ENCODE results near the gene PDZK1.
A peak's percentile ranks its signal among the peaks of the same experiment; 100 is the strongest.
"Not testable (repeated sequence)": the region's sequence is repeated elsewhere in the genome, so short reads cannot be mapped to it uniquely, and the experiment has no call there.

The PDZK1 gene

DNA sequence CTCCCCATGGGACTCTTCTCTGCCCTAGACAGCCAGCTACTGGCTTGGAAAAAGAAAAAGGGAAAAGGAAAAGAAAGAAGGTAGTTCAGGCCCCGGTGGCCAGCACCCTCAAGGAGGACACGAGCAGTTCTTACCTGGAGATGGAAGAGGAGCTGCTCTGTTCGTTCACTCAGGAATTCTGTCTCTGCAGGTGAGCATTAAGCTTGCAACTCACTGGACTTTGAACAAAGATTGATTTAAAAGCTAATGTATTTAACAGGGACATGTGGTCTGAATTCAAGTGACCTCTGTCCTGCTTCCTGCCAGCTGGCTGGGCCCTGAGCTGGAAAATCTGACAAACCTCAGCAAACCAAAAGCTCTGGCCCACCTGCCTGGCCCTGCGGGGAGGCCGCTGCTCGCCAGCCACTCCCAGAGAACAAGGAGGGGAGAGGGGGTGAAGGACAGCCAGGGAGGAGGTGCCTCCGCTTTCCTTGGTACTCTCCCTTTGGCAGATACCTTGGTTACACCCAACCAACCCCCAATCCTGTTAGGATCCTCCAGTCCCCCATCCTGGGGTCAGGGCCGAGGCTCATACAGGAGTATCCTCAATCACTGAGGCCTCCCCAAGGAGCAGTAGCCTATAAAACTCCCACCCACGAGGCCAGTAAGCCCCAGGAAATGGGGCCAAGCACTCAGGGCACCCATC lies at the start of gene PDZK1:
PDZK1 (minus strand) TSS at position 186 of the 685 bp plus-strand sequence. CDS start 19,347 bp downstream, outside the sequence.
- no peak for DNase-seq (ENCODE audit: low read depth)

DNA sequence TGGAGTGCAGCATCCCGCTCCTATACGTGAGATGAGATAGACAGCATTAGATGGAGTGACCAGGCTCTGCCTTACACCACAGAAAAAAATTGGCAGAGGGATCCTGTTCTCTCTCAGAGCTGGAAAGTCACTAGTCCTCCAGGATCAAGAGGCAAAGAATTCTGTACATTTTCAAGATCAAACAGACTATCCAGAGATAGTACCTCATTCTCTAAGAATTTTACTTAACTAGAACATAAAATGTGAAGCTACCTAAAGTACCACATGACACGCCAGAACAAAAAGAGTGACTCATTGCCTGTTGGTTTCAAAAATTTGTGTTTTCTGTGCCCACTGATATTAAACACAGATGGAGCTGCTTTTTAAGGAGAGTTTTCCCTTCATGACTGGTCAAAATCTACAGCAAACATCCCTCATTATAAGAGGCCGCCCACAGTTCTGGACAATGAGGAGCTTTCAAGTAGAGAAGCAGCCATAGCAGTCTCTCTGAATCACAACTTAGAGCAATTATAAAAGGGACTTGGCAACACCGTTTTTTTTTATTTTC lies 44.4 kb upstream of the PDZK1 start:
- no peak for DNase-seq (ENCODE audit: low read depth)

DNA sequence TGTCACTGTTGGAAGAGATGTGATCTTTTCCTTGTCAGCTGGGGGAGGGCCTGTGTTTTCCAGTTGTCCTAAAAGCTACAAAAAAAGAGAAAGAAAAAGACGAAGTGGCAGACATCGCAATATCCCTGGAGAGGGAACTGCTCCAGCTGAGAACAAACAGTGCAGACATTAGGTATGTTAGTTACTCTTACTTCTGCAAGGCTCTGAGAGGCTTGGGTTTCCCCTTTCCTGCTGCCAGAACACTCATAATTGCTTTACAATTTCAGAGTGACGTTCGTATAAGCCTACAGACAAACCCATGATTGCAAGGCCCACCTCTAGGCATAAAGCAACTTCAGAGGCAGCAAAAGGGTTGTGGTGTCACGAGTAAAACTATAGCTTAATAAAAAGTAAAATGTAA lies 43.3 kb upstream of the PDZK1 start:
- no peak for DNase-seq (ENCODE audit: low read depth)

DNA sequence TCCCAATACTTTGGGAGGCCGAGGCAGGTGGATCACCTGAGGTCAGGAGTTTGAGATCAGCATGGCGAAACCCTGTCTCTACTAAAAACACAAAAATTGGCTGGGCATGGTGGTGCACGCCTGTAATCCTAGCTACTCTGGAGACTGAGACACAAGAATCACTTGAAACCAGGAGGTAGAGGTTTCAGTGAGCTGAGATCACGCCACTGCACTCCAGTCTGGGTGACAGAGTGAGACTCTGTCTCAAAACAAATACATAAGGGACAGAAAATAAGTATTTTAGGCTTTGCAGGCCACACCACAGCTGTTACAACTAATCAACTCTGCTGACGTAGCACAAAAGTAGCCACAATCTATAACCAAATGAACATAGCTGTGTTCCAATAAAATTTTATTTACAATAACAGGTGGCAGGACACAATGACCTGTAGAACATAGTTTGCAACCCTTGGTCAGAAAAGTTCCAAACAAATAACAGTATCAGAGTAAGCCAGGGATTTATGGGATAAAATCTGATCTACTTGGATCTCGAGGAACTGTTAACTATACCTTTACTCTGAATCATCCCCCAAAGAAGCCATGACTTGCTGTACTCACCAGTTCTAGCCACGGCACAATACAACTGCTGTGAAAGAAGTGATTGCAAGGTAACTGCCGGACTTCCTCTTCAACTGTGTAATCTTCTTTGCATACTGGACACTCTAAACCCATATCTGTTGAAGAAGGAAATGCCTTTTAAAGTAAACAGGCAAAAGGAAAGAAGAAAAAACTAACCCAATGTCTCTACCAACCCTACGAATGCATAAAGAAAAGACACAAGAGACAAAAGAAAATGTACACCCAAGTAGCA lies 40.5 kb upstream of the PDZK1 start:
- DNase-seq (ENCODE audit: low read depth): no peak

DNA sequence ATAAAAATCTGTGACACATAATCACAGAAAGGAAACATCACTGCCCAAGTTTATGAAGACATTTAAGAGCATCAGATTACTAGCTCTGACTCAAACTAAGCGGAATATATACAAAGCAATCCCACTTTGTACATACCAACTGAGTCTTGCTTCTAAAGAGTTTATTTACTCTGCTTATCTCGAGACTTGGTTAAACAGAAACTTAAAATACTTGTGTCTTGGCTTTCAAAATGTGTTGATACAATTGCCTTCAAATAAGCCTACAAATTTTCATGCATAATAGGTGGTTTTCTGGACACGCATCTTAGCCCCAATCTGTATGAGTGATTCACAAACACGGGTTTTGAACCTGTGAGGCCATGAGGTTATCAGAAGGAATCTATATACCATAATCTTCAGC lies 33.1 kb upstream of the PDZK1 start:
- no peak for DNase-seq (ENCODE audit: low read depth)

DNA sequence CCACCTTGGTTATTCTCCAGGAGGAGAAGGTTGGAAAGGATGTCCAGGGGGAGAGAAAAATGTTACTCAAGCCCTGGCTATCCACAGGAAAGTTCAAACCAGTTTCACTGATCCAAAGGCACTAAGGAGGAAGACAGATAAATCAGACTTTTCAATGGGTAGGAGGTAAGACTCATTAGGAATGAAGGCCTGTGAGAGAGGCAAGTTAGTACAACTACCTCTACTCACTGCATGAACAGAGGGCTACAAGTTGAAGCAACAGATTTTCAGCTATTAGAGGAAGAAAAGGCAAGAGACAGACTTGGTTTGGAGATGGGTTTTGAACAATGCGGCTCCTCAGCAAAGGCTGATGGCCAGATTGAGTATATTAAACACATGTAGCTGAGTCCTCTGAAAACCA lies 29.0 kb upstream of the PDZK1 start:
- no peak for DNase-seq (ENCODE audit: low read depth)

DNA sequence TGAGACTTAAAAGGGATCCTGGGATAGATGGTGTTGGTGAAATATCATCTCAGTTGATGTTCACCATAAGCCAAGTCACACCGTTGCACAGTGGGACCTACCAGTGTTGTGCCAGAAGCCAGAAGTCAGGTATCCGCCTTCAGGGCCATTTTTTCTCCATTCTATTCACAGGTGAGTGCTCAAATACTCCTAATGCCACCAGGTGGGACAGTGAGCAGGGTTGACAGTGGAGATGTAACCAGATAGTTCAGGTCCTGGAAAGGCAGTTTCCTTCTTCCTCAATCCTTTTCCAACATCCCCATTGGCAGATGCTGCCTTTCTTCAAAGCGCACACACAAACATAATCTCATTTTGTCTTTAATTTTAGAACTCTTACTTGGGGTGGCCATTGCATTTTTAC lies 23.7 kb upstream of the PDZK1 start:
- no peak for DNase-seq (ENCODE audit: low read depth)

DNA sequence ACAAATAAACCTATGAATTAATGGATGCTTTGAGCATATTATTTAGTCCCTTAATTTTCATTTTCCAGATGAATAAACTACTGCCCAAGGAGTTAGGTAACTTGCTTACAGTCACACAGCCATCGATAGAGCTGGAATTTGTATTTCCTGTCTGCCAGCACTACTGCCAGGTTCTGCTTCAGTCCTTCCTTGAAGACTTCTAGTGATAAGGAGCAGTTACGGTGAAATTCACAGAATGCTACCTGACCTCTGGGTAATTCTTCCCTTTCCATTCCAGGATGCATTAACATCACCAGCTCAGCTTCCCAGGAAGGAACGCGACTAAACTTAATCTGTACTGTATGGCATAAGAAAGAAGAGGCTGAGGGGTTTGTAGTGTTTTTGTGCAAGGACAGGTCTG lies 23.3 kb upstream of the PDZK1 start:
- DNase-seq (ENCODE audit: low read depth): no peak

DNA sequence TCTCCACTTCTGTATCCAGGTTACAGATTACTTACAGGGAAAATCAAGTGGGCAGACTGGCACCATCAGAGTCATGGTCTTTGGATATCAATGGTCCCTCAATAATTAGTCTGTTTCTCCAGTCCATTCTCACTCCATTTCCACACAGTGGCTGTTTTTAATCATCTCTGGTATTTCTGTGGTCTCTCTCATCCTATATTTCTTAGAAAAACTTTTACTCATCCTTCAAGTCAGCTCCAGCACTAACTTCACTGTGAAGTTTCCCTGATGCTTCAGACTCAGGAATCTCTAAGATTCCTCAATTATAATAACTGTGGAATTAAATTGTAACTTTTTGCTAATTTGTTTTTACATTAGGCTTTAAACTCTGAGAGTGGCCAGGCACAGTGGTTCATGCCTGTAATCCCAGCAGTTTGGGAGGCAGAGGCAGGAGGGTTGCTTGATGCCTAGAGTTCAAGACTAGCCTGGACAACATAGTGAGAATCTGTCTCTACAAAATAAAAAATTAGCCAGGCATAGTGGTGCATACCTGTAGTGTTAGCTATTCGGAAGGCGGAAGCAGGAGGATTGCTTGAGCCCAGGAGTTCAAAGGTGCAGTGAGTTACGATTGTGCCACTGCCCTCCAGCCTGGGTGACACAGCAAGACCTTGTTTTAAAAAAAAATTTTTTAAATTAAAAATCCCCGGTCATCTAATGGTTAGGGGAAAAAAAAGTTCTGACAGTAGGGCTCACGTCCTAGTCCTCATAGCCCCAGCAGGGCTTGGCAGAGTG lies 22.7 kb upstream of the PDZK1 start:
- no peak for DNase-seq (ENCODE audit: low read depth)

DNA sequence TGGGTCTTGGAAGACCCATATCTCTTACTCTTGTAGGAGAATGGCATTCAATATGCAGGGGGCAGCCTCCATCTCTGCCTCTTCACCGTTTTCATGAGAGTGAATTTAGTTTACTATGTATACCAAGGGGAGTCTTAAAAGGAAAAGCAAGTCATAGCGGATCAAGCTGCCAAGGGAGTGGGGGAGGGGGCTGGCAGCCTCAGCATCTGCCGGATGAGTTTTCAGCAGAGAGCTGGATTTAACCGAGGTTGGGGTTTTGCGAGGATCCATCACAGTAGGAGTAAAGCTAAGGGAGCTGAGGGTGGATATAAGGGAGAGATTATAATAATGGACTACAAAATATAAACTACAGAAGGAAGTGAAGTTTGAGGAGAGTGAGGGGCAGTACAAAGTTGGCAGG lies 22.0 kb upstream of the PDZK1 start:
- no peak for DNase-seq (ENCODE audit: low read depth)

DNA sequence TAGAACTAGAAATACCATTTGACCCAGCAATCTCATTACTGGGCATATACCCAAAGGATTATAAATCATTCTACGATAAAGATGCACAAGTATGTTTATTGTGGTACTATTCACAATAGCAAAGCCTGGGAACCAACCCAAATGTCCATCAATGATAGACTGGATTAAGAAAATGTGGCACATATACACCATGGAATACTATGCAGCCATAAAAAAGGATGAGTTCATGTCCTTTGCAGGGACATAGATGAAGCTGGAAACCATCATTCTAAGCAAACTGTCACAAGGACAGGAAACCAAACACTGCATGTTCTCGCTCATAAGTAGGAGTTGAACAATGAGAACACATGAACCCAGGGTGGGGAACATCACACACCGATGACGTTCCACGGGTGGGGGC lies 19.0 kb upstream of the PDZK1 start:
- not testable (repeated sequence) for DNase-seq (ENCODE audit: low read depth)

DNA sequence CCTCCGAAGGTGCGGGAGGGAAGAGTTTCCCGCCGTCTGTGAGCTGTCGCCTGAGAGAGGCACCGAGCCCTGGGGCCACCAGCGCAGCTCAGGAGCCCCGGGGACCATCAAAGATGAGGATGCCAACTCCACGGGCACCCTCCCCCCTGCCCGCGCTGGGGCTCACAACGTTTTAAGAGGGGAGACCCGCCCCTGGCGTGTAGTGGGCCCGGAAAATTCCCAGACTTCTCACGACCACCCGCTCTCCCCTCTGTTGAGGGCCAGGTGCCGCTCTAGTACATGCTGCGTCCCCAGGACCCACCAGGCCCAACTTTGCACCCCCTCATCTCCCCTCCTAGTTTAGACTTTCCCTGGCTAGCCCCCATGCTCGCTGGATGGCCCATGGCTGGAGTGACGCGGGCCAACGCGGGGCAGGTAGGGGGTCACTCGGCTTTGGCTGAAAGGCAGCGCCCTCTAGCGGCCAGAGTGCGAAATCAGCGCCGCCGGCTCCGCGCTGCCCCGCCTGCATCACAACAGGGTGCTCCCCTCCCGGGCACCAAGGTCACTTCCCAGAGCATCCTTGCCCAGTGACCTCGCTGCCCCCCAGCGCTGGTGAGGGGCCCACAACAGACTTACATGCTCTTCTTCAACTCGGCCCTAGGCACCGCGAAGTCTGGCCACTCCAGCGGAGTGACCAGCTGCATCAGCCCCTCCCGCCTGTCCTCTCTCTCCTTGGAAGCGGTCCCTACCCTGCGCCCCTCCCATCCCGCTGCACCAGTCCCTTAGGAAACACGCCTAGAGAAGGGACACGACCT lies 13.9 kb upstream of the PDZK1 start:
- DNase-seq (ENCODE audit: low read depth): peak; percentile 56

DNA sequence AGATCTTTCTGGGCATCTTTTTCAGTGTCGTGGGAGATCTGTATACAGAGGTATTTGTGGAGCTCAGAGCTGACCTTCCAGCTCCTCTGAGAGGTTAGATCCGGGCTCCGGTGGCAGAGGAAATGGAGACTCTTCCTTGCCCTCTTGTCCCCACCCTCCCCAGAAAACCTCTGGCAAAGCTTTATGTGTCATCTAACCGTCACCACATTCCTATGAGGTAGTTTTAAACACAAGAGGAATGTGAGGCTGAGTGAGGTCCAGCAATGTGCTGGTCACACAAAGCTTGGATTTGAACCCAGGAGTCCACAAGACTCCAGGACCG lies 13.3 kb upstream of the PDZK1 start:
- DNase-seq (ENCODE audit: low read depth): no peak

DNA sequence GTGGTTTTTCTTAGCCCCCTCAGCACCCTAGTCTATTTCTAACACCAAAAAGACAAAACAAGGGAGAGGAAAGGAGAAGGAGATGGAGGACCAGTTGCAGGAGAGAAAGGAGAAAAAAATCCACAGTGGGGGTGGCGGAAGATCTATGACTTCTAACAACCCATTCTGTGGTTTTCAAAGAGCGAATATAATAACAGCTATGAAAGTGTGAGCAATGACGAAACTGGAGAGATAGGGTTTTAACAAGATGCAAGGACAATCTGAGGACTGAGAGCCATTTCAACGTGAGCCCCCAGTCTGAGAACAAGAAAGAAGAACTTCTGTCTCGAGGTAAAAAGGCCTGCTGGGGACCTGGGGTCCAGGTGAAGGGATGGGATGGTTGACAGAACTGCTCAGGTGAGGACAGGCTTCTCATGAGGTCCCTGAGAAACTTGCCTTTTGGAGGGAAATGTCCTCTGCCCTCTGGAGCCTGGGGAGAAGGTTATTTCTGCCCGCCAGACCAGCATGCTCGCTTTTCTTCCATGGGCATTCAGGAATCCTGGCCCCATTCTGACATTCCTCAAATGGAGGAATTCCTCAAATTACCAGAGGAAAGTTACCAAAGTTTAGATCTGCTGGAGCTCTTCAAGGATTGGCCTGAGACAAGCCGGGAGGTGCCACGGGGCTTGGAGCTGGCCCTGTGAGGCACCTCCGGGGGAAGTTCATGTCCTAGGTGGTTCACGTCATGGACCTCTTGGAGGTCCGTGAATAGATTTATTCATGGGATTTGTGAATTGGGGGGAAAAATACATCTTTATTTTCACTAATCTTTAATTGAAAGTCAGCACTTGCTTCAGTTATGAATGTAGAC lies 12.3 kb upstream of the PDZK1 start, which contains the start of gene CD160:
CD160 (plus strand) TSS at position 270 of the 850 bp plus-strand sequence. CDS start 8,829 bp downstream, outside the sequence.
- DNase-seq (ENCODE audit: low read depth): no peak

DNA sequence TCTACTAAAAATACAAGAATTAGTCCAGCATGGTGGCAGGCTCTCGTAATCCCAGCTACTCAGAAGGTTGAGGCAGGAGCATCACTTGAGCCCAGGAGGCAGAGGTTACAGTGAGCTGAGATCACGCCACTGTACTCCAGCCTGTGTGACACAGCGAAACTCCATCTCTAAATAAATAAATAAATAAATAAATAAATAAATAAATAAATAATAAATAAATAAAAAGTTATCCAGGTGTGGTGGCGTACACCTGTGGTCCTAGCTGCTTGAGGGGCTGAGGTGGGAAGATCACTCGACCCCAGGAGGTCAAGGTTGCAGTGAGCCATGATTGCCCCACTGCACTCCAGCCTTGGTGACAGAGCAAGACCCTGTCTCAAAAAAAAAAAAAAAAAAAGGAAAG lies 11.3 kb upstream of the PDZK1 start:
- not testable (repeated sequence) for DNase-seq (ENCODE audit: low read depth)

DNA sequence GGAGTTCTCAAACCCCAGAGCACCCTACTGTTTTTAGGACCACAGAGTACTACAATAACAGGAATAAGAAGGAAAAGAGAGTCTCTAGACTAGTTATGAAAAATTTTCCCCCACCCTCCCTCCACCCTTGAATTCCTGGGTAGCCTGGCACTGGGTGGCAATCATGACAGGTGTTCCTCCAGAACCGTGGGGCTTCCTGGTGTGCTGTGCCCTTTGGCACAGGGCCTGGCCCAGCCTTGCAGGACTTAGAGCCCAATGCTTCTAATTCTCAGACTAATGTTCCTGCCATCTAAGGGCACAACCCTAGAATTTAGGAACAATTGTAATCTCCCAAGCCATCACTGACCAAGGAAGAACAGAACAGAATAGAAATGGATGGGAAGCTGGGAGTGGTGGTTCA lies 10.7 kb upstream of the PDZK1 start:
- DNase-seq (ENCODE audit: low read depth): no peak

DNA sequence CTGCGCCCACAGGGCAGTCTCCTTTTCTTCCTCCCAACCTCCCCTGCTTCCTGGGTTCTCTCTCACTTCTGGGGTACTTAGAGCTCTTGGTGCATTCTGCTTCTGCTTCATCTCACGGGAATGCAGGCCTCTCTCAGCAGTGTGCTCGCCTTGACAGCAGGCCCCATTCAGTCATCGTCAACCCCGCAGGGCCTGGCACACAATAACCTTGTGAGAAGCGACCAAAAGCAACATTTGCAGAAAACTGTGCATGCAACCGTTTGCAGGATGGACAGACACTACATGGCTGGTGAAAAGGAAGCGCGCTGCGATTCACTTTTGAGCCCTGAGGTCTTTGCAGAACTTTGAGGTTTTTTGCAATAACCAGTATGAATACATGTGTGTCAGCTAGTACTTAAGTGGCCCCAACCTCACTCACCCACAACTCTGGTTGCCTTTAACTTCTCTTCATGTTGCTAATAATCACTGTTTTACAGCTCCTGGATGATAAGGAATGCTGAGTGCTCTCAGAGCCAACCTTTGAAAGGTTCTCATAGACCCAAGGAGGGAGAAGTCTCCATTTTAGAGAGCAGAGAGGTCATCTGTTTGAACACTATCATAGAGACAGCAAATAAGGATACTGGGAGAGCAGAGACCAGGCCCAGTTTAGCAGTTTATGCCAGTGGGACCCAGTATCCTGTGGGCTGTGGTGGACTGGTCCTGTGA lies 9.6 kb upstream of the PDZK1 start:
- DNase-seq (ENCODE audit: low read depth): no peak

DNA sequence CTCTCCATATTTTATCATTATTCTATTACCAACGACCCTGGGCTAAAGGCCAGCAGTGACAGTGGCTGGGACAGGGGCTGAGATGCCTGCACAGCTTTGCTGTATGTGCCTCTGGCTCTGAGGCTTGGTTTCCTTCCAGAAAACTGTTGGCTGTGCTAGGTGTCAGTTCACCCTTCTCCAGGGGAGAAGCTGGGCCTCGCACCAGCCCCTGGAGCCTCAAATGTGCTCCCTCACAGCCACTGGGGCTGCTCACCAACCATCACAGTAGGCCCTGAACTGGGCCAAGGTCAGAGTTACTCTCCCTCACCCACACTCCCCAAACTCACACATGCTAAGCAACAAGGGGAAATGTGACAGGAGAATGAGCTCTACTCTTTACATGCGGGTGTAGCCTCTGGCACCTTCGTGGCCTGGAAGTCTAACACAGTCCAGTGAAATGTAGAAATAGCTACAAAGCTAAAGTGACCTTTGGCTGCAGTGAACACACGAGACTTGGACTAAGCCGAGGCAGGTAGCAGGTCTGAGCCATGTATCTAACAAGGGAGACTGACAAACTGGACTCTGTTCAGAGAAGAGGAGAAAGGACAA lies 7.5 kb upstream of the PDZK1 start:
- no peak for DNase-seq (ENCODE audit: low read depth)

DNA sequence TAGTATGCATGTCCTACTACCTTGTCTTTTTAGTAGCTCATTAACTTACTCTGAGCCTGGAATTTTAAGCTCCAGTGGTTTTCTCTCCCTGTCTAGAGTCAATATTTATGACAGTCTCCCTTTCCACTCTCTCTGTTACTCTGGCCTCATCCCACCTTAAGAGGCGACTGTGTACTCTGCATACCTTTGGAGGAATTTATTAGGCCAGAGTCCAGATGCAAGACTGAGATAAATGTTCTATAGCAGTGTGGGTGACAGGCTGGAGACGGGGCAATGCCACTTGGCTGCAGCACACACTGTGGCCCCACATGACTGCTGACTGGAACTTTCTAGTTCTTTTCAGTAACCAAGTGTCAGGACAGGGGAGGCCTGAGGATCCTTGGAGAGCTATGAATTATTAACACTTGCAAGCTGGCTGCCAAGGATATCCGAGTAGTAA lies 4.1 kb upstream of the PDZK1 start:
- no peak for DNase-seq (ENCODE audit: low read depth)
